Measurements from ENCODE around the gene SBF1.

DNA sequence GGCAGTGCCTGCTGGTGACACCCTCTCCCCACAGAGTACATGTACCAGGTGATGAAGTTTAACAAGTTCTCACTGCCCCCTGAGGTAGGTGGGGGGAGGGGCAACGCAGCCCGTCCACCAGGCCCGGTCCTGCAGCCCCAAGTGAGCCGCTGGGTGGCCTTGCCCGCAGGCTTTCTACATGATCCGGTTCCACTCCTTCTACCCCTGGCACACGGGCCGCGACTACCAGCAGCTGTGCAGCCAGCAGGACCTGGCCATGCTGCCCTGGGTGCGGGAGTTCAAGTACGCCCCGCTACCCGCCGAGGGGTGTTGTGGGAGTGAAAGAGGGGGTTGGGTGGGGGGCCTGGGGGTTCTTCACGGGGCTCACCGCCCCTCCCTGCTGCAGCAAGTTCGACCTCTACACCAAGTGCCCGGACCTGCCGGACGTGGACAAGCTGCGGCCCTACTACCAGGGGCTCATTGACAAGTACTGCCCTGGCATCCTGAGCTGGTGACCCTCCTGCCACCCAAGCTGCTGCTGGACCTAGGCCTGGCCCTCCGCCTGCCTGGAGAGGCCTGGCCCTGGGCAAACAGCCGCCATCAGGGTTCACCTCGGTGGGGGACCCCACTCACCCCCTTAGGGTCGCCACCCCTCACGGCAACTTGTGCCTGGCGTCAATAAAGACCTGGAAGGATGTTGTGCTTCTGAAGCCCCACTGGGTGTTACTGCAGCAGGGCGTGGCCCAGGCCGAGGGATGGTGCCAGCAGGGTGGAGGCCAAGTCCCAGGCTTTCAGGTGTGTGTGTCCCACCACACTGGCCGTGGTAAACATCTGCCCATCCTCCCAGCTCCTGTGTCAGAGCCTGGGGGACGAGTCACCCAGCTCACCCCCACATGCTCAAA is 14.8 kb upstream of the SBF1 start:
- TF ChIP-seq, protein P1, sequence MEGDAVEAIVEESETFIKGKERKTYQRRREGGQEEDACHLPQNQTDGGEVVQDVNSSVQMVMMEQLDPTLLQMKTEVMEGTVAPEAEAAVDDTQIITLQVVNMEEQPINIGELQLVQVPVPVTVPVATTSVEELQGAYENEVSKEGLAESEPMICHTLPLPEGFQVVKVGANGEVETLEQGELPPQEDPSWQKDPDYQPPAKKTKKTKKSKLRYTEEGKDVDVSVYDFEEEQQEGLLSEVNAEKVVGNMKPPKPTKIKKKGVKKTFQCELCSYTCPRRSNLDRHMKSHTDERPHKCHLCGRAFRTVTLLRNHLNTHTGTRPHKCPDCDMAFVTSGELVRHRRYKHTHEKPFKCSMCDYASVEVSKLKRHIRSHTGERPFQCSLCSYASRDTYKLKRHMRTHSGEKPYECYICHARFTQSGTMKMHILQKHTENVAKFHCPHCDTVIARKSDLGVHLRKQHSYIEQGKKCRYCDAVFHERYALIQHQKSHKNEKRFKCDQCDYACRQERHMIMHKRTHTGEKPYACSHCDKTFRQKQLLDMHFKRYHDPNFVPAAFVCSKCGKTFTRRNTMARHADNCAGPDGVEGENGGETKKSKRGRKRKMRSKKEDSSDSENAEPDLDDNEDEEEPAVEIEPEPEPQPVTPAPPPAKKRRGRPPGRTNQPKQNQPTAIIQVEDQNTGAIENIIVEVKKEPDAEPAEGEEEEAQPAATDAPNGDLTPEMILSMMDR (conservative IDR thresholded peaks at IDR 0.05; ENCODE audit: low read length), result no peak
- TF ChIP-seq EZH2phosphoT487 (IDR thresholded peaks at IDR 0.05; ENCODE audit: borderline replicate concordance), result no peak

Data from Loucy (cell line).